H1 (cell line): ENCODE measurements around the gene EIF4E2. TPM values are rescaled to one million over a fixed set of nuclear protein-coding genes. Genes with fewer than 3 reads are reported as not detected.

Experiments
- CTCF ChIA-PET: fragments of 300-600 bp; sonication (Branson Sonifier 250); formaldehyde crosslinking; loops from one replicate; lab custom pipeline; 2021; ENCODE audit not compliant: partially characterized antibody; lab: Charles Lee
- POLR2A ChIA-PET: fragments of 300-600 bp; sonication (Branson Sonifier 250); formaldehyde crosslinking; loops from one replicate; lab custom pipeline; 2021; ENCODE audit warnings: inconsistent platforms; ENCODE audit not compliant: partially characterized antibody; lab: Charles Lee
- DNase-seq, 2 experiments: peaks; one replicate each; pipeline versions ENCODE4 v3.0.0 to v3.0.0-alpha.2; 2010 to 2022; ENCODE audit warnings: low spot score in 2 of 2, low read depth in 1 of 2, mixed read lengths in 1 of 2
- FAIRE-seq: peaks from 2 replicates; lab custom pipeline; 2011; peaks lifted over from hg19 to GRCh38; lab: Jason Lieb, UNC
- H2AFZ ChIP-seq: 2 replicates; pipeline ENCODE4 v1.8.1; 2012; ENCODE audit warnings: low read length, inconsistent platforms
- H2AK5ac ChIP-seq: 2 replicates; pipeline ENCODE4 v1.6.1; 2013; ENCODE audit warnings: low read depth, low read length
- H2BK120ac ChIP-seq: replicated peaks from 2 replicates; pipeline ENCODE3; 2013; ENCODE audit warnings: low read depth, low read length, inconsistent platforms
- H2BK12ac ChIP-seq: 2 replicates; pipeline ENCODE4 v1.6.1; 2013; ENCODE audit warnings: low read depth, low read length
- H2BK15ac ChIP-seq: 2 replicates; pipeline ENCODE4 v1.6.1; 2013; ENCODE audit warnings: low read length
- H2BK20ac ChIP-seq: 2 replicates; pipeline ENCODE4 v1.6.1; 2013; ENCODE audit warnings: low read length
- H2BK5ac ChIP-seq: 2 replicates; pipeline ENCODE4 v1.6.1; 2013; ENCODE audit warnings: low read depth, low read length
- H3K14ac ChIP-seq: 2 replicates; pipeline ENCODE4 v1.6.1; 2013; ENCODE audit warnings: inconsistent platforms; ENCODE audit not compliant: insufficient read length
- H3K18ac ChIP-seq: 2 replicates; pipeline ENCODE4 v1.6.1; 2013; ENCODE audit warnings: low read length; ENCODE audit errors: extremely low read depth
- H3K23ac ChIP-seq: 2 replicates; pipeline ENCODE4 v1.6.1; 2013; ENCODE audit warnings: inconsistent platforms; ENCODE audit not compliant: insufficient read length
- H3K23me2 ChIP-seq: 2 replicates; pipeline ENCODE4 v1.6.1; 2013; ENCODE audit warnings: low read depth, low read length
- H3K27ac ChIP-seq: 2 replicates; pipeline ENCODE4 v1.6.1; 2011; ENCODE audit warnings: low read depth, low read length, inconsistent platforms
- H3K27me3 ChIP-seq, 4 experiments: replicated peaks in 1 of 4; 1 replicate in 1 of 4; 2 replicates in 3 of 4; pipeline versions ENCODE4 v1.6.1 to v1.8.1; 2011 to 2013; ENCODE audit warnings: low read length in 3 of 4, mild to moderate bottlenecking in 3 of 4, inconsistent platforms in 2 of 4, mixed read lengths in 2 of 4, moderate library complexity in 1 of 4; ENCODE audit not compliant: control insufficient read depth in 3 of 4, insufficient read depth in 3 of 4; ENCODE audit errors: extremely low read depth in 1 of 4
- H3K36me3 ChIP-seq, 4 experiments: 2 replicates each; pipeline versions ENCODE4 v1.6.1 to v1.8.1; 2011 to 2013; ENCODE audit warnings: mild to moderate bottlenecking in 4 of 4, low read length in 3 of 4, moderate library complexity in 2 of 4, control low read depth in 1 of 4, inconsistent platforms in 1 of 4; ENCODE audit not compliant: insufficient read depth in 4 of 4, control insufficient read depth in 2 of 4
- H3K4ac ChIP-seq: replicated peaks from 2 replicates; pipeline ENCODE3; 2013; ENCODE audit warnings: low read length, low read depth, mixed read lengths, inconsistent platforms; ENCODE audit not compliant: insufficient read length
- H3K4me1 ChIP-seq, 4 experiments: replicated peaks in 1 of 4; 1 replicate in 1 of 4; 2 replicates in 3 of 4; pipeline versions ENCODE4 v1.6.1 to v1.8.1; 2011 to 2013; ENCODE audit warnings: low read length in 3 of 4, inconsistent platforms in 2 of 4, mixed read lengths in 1 of 4; ENCODE audit not compliant: insufficient read depth in 4 of 4, control insufficient read depth in 3 of 4
- H3K4me2 ChIP-seq, 2 experiments: 2 replicates each; pipeline versions ENCODE4 v1.6.1 to v1.8.1; 2011 to 2013; ENCODE audit warnings: low read depth in 2 of 2, low read length in 2 of 2, control low read depth in 1 of 2, inconsistent platforms in 1 of 2, mild to moderate bottlenecking in 1 of 2; ENCODE audit not compliant: insufficient read depth in 1 of 2
- H3K4me3 ChIP-seq, 4 experiments: fragments of 200-600, 300-600 bp in 1 of 4; sonication (generic), shearing (Covaris generic), sonication (Bioruptor Twin) in 1 of 4; 2 replicates each; pipeline versions ENCODE4 v1.5.1 to v1.8.1; 2011 to 2016; ENCODE audit warnings: low read length in 4 of 4, low read depth in 3 of 4, control low read depth in 2 of 4, inconsistent platforms in 2 of 4, mild to moderate bottlenecking in 2 of 4, mixed read lengths in 1 of 4, moderate library complexity in 1 of 4; ENCODE audit not compliant: insufficient read depth in 2 of 4; ENCODE audit errors: extremely low read depth in 1 of 4
- H3K56ac ChIP-seq: replicated peaks from 2 replicates; pipeline ENCODE3; 2013; ENCODE audit warnings: low read depth, mild to moderate bottlenecking, mixed read lengths, low read length, inconsistent platforms; ENCODE audit not compliant: insufficient read length
- H3K79me1 ChIP-seq: 2 replicates; pipeline ENCODE4 v1.6.1; 2013; ENCODE audit warnings: low read depth, low read length, control low read depth
- H3K79me2 ChIP-seq, 2 experiments: 2 replicates each; pipeline versions ENCODE4 v1.6.1 to v1.8.1; 2012 to 2013; ENCODE audit warnings: low read length in 2 of 2, mild to moderate bottlenecking in 2 of 2, inconsistent platforms in 1 of 2; ENCODE audit not compliant: insufficient read depth in 2 of 2, control insufficient read depth in 1 of 2
- H3K9ac ChIP-seq, 4 experiments: replicated peaks in 1 of 4; 1 replicate in 1 of 4; 2 replicates in 3 of 4; pipeline versions ENCODE4 v1.6.1 to v1.8.1; 2011 to 2013; ENCODE audit warnings: low read depth in 3 of 4, low read length in 3 of 4, control low read depth in 2 of 4, mild to moderate bottlenecking in 2 of 4, moderate library complexity in 2 of 4, inconsistent platforms in 1 of 4; ENCODE audit errors: extremely low read depth in 1 of 4
- H3K9me3 ChIP-seq, 2 experiments: 2 replicates each; pipeline versions ENCODE4 v1.6.1 to v1.8.1; 2012 to 2013; ENCODE audit warnings: mild to moderate bottlenecking in 2 of 2, moderate library complexity in 2 of 2, control low read depth in 1 of 2, inconsistent platforms in 1 of 2, low read depth in 1 of 2, low read length in 1 of 2, mixed read lengths in 1 of 2; ENCODE audit not compliant: insufficient read depth in 2 of 2
- H4K20me1 ChIP-seq, 2 experiments: replicated peaks in 1 of 2; 2 replicates each; pipeline versions ENCODE3 to v1.8.1; 2011 to 2013; ENCODE audit warnings: inconsistent platforms in 2 of 2, low read length in 2 of 2, mild to moderate bottlenecking in 1 of 2; ENCODE audit not compliant: insufficient read depth in 2 of 2, control insufficient read depth in 1 of 2
- H4K5ac ChIP-seq: 2 replicates; pipeline ENCODE4 v1.6.1; 2013; ENCODE audit warnings: low read length, low read depth, mixed read lengths, inconsistent platforms; ENCODE audit not compliant: insufficient read length
- H4K8ac ChIP-seq: 2 replicates; pipeline ENCODE4 v1.8.0; 2013; ENCODE audit warnings: mild to moderate bottlenecking, moderate library complexity, low read length, inconsistent platforms; ENCODE audit not compliant: insufficient read depth; ENCODE audit errors: extremely low read depth
- H4K91ac ChIP-seq: replicated peaks from 2 replicates; pipeline ENCODE3; 2013; ENCODE audit warnings: low read length, mixed read lengths, inconsistent platforms; ENCODE audit not compliant: insufficient read length
- SUZ12 ChIP-seq: fragments of 200-600 bp; sonication (generic); IDR thresholded peaks from 2 replicates; pipeline ENCODE4 v1.6.1; 2012; ENCODE audit warnings: mild to moderate bottlenecking, inconsistent platforms, low read length, moderate library complexity, mixed read lengths
- WGBS, 2 experiments: shearing (Covaris generic) in 1 of 2; methylation state at CpG; one replicate each; pipeline versions ENCODE4 v1.1.6 to v1.1.7; 2013 to 2015; ENCODE audit warnings: low lambda C conversion rate in 2 of 2, mixed read lengths in 2 of 2, inconsistent platforms in 1 of 2, low coverage in 1 of 2, missing lambda C conversion rate in 1 of 2; ENCODE audit not compliant: insufficient replicate concordance in 2 of 2, insufficient coverage in 1 of 2, insufficient read length in 1 of 2; ENCODE audit errors: extremely low coverage in 1 of 2, missing lambda C conversion rate in 1 of 2; 5-methylcytosine and 5-hydroxymethylcytosine counted together
- polyA plus RNA-seq, 7 experiments: library from polyadenylated mRNA; depleted of rRNA in 3 of 7; stranded (reverse) in 5 of 7; unstranded in 2 of 7; fragments of >200 nt in 5 of 7; fragments of 200-250 nt in 2 of 7; gene quantifications; 1 replicate in 5 of 7; 2 replicates in 1 of 7; 4 replicates in 1 of 7; pipeline versions ENCODE4 v1.2.1 to v1.2.3, GENCODE V29; 2011 to 2013; ENCODE audit warnings: missing spikeins in 2 of 7, mixed read lengths in 2 of 7
- total RNA-seq: library from RNA; stranded (reverse); fragmentation: NEBNext Ultra II Directional; extraction: Animal tissue kit (Norgen Biotek cat#: 25700); gene quantifications from 2 replicates; pipeline ENCODE4 v1.2.1, GENCODE V29; 2021

The EIF4E2 gene
- total and polyA plus RNA-seq, 2 of the 8 experiments (the other 6 are each of a cell fraction or from before 2014, with no cell fraction given), result 39.4 to 114 TPM

DNA sequence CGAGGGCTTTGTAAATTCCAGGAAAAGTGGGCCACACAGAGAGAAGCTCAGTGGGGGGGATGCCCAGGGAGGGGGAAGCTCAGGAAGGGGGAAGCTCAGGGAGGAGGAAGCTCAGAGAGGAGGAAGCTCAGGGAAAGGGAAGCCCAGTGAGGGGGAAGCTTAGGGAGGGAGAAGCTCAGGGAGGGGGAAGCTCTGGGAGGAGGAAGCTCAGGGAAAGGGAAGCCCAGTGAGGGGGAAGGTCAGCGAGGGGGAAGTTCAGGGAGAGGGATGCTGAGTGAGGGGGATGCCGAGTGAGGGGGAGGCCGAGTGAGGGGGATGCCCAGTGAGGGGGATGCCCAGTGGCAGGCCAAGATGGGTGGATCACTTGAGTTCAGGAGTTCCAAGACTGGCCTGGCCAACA lies 11.8 kb upstream of the EIF4E2 start:
- Histone ChIP-seq H2BK120ac (no peak overlapping the region), H3K79me2 (no peaks in the 10 kb centered on the region), H3K79me1 (no peaks in the 10 kb centered on the region), H4K20me1 (peaks cover 0 to 3% of the 10 kb centered on the region in 2 experiments), H2BK15ac (no peak overlapping the region), H3K4me2 (no peak overlapping the region), H2AFZ (no peak overlapping the region), H3K23me2 (0 out of 2 replicates have a peak, but pooled peaks cover 1% of the 10 kb centered on the region), H3K9me3 (0 out of 4 replicates have a peak, but pooled peaks cover 0 to 5% of the 10 kb centered on the region in 2 experiments), H3K4me3 (no peak overlapping the region), H2AK5ac (no peak overlapping the region), H4K8ac (no peak overlapping the region), H3K4ac (no peak overlapping the region), H3K18ac (no peak overlapping the region; the same call in 1 of the 2 replicates), H4K5ac (no peak overlapping the region), H3K14ac (no peak overlapping the region), H3K4me1 (peaks cover 0 to 18% (median 11%) of the 10 kb centered on the region in 4 experiments; a peak in 6 of 7 replicates), H2BK20ac (no peak overlapping the region), H3K9ac (no peak overlapping the region), H3K23ac (no peak overlapping the region), H3K36me3 (no peaks in the 10 kb centered on the region), H2BK5ac (no peak overlapping the region), H3K56ac (no peak overlapping the region), H3K27ac (no peak overlapping the region), H4K91ac (no peak overlapping the region), H3K27me3 (no peaks in the 10 kb centered on the region), H2BK12ac (no peak overlapping the region)
- ChIA-PET POLR2A (interaction anchor here (0.6 to 2.4 kb wide), 9 partner anchors 9 to 1074 kb away, joined by 3 to 16 read pairs (median 4); partner anchors contain the start of genes CHRND, EIF4E2, NCL and TIGD1), CTCF (interaction anchor here (0.6 to 5.5 kb wide), 17 partner anchors 9 to 534 kb away, joined by 3 to 29 read pairs (median 4); partner anchors contain the start of genes CHRND, EIF4E2, PRSS56 and TIGD1)
- 77% methylated on average over 1 of the region's 4 CpGs; no CpG with 5 or more reads in 1 of the 2 experiments for WGBS, 2 experiments
- TF ChIP-seq SUZ12, result no peak
- FAIRE-seq (no peak), DNase-seq (peak in 1 of 2 experiments; percentile 44)
